Sigmoid colon (tissue), 4 donors: ENCODE measurements around the gene B3GALT6.

Experiments
- CTCF ChIP-seq, 4 experiments: fragments of 450-650 bp in 3 of 4; fragments of 200-600 bp in 1 of 4; IDR thresholded peaks; one replicate each; pipeline ENCODE4 v1.5.1; 2016 to 2019; ENCODE audit warnings: antibody characterized with exemption in 4 of 4, mild to moderate bottlenecking in 3 of 4, moderate library complexity in 2 of 4
- EP300 ChIP-seq, 4 donors: sonication (generic); formaldehyde crosslinking; IDR thresholded peaks; one replicate each; pipeline ENCODE4 v1.6.1; 2017; ENCODE audit warnings: antibody characterized with exemption in 4 of 4
- POLR2A ChIP-seq, 2 donors: fragments of 450-650 bp; IDR thresholded peaks; one replicate each; pipeline ENCODE4 v1.6.1; 2016; ENCODE audit warnings: antibody characterized with exemption in 2 of 2, mild to moderate bottlenecking in 2 of 2, moderate library complexity in 2 of 2
- POLR2AphosphoS5 ChIP-seq, 4 donors: sonication (generic); formaldehyde crosslinking; IDR thresholded peaks; one replicate each; pipeline ENCODE4 v1.6.1; 2017; ENCODE audit warnings: antibody characterized with exemption in 4 of 4

- TF ChIP-seq CTCF (IDR thresholded peaks at IDR 0.05) (no peak), POLR2A (IDR thresholded peaks at IDR 0.05) (no peak), POLR2AphosphoS5 (IDR thresholded peaks at IDR 0.05) (no peak), EP300 (IDR thresholded peaks at IDR 0.05) (no peak)
Measured at GRCh38 chr1:1270813-1271212, 38.8 kb downstream of the B3GALT6 start.
